ENCODE results near the gene ARPC1A.

- TF ChIP-seq SUZ12 (IDR thresholded peaks at IDR 0.05): no peak
- no peak for TF ChIP-seq PKNOX1 (IDR thresholded peaks at IDR 0.05)
- no peak for TF ChIP-seq LEF1 (IDR thresholded peaks at IDR 0.05; ENCODE audit: borderline replicate concordance)
- no peak for TF ChIP-seq FOXA1 (IDR thresholded peaks at IDR 0.05)
- no peak for TF ChIP-seq TARDBP (IDR thresholded peaks at IDR 0.05)
- no peak for TF ChIP-seq BHLHE40 (IDR thresholded peaks at IDR 0.05; ENCODE audit: borderline replicate concordance)
- no peak for TF ChIP-seq SP1 (IDR thresholded peaks at IDR 0.05)
- no peak for TF ChIP-seq HDGF (IDR thresholded peaks at IDR 0.05; ENCODE audit: borderline replicate concordance)
- no peak for TF ChIP-seq ZNF384 (IDR thresholded peaks at IDR 0.05)
- TF ChIP-seq FOXK2 (IDR thresholded peaks at IDR 0.05): no peak
Observed at GRCh38 chr7:99359465-99360154, 33.9 kb downstream of the ARPC1A start.

Data from HEK293T (cell line).